ENCODE measurements around the gene RAB29. TPM values are rescaled to one million over a fixed set of nuclear protein-coding genes. Genes with fewer than 3 reads are reported as not detected.
"Not testable (repeated sequence)": the region's sequence is repeated elsewhere in the genome, so short reads cannot be mapped to it uniquely, and the experiment has no call there.

RAB29 gene
- polyA plus RNA-seq (ENCODE audit: insufficient read length in 3 of 3) = 10 to 100 TPM; 35.8 to 40.8 (median 37.0) TPM
- long read RNA-seq, donor 1, partial matches to known transcripts = 0 of 8 reads
- long read RNA-seq, donor 1, other reads (novel, unspliced or antisense) = 0 of 8 reads
- long read RNA-seq, donor 2, partial matches to known transcripts = 0 of 5 reads
- long read RNA-seq, donor 2, other reads (novel, unspliced or antisense) = 0 of 5 reads
- long read RNA-seq, donor 3, transcript RAB29-203 (5 exons, 1,157 nt) = major isoform, 10 of 22 reads
- long read RNA-seq, donor 3, partial matches to known transcripts = 7 of 22 reads
- long read RNA-seq, donor 3, other reads (novel, unspliced or antisense) = 0 of 22 reads
- long read RNA-seq, donor 4, partial matches to known transcripts = 17 of 24 reads
- long read RNA-seq, donor 4, other reads (novel, unspliced or antisense) = 0 of 24 reads
- long read RNA-seq, donor 5 = 0 reads
- long read RNA-seq, donor 6, transcript RAB29-203 (5 exons, 1,157 nt) = major isoform, 10 of 11 reads
- long read RNA-seq, donor 6, partial matches to known transcripts = 0 of 11 reads
- long read RNA-seq, donor 6, other reads (novel, unspliced or antisense) = 0 of 11 reads
- long read RNA-seq, donor 7, transcript RAB29-201 (6 exons, 1,723 nt) = major isoform, 7 of 16 reads
- long read RNA-seq, donor 7, partial matches to known transcripts = 6 of 16 reads
- long read RNA-seq, donor 7, other reads (novel, unspliced or antisense) = 0 of 16 reads
- long read RNA-seq, donor 8, transcript RAB29-203 (5 exons, 1,157 nt) = major isoform, 9 of 11 reads
- long read RNA-seq, donor 8, partial matches to known transcripts = 0 of 11 reads
- long read RNA-seq, donor 8, other reads (novel, unspliced or antisense) = 0 of 11 reads
- long read RNA-seq, donor 9, transcript RAB29-203 (5 exons, 1,157 nt) = major isoform, 5 of 15 reads
- long read RNA-seq, donor 9, partial matches to known transcripts = 8 of 15 reads
- long read RNA-seq, donor 9, other reads (novel, unspliced or antisense) = 0 of 15 reads
- long read RNA-seq, donor 10, transcript RAB29-203 (5 exons, 1,157 nt) = major isoform, 5 of 13 reads
- long read RNA-seq, donor 10, partial matches to known transcripts = 6 of 13 reads
- long read RNA-seq, donor 10, other reads (novel, unspliced or antisense) = 0 of 13 reads
- long read RNA-seq, donor 11, transcript RAB29-203 (5 exons, 1,157 nt) = major isoform, 6 of 18 reads
- long read RNA-seq, donor 11, partial matches to known transcripts = 10 of 18 reads
- long read RNA-seq, donor 11, other reads (novel, unspliced or antisense) = 0 of 18 reads
- long read RNA-seq, donor 12, partial matches to known transcripts = 0 of 2 reads
- long read RNA-seq, donor 12, other reads (novel, unspliced or antisense) = 0 of 2 reads
- long read RNA-seq, donor 13, transcript RAB29-203 (5 exons, 1,157 nt) = major isoform, 7 of 11 reads
- long read RNA-seq, donor 13, partial matches to known transcripts = 0 of 11 reads
- long read RNA-seq, donor 13, other reads (novel, unspliced or antisense) = 0 of 11 reads
- long read RNA-seq, donor 14, partial matches to known transcripts = 0 of 3 reads
- long read RNA-seq, donor 14, other reads (novel, unspliced or antisense) = 0 of 3 reads
- long read RNA-seq, donor 15, partial matches to known transcripts = 0 of 4 reads
- long read RNA-seq, donor 15, other reads (novel, unspliced or antisense) = 0 of 4 reads
- long read RNA-seq, donor 16, transcript RAB29-203 (5 exons, 1,157 nt) = major isoform, 23 of 51 reads
- long read RNA-seq, donor 16, partial matches to known transcripts = 21 of 51 reads
- long read RNA-seq, donor 16, other reads (novel, unspliced or antisense) = 0 of 51 reads

GRCh38 chr1:205775015-205775716, at the start of gene RAB29:
RAB29 (minus strand) TSS chr1:205775482; CDS start chr1:205774956, 526 bp downstream.
- peak; percentile 31 to 76 (median 62) for DNase-seq (ENCODE audit: extremely low read depth in 1 of 11, low read depth in 9 of 11, low spot score in 4 of 11)

- DNase-seq (ENCODE audit: extremely low read depth in 1 of 11, low read depth in 9 of 11, low spot score in 4 of 11) = no peak
Observed at GRCh38 chr1:205824180-205824579, 48.9 kb upstream of the RAB29 start.

GRCh38 chr1:205823260-205823659, 48.0 kb upstream of the RAB29 start:
- DNase-seq (ENCODE audit: extremely low read depth in 1 of 11, low read depth in 9 of 11, low spot score in 4 of 11) = not testable (repeated sequence)

- no peak for DNase-seq (ENCODE audit: extremely low read depth in 1 of 11, low read depth in 9 of 11, low spot score in 4 of 11)
Observed at GRCh38 chr1:205822397-205822796, 47.1 kb upstream of the RAB29 start.

- DNase-seq (ENCODE audit: extremely low read depth in 1 of 11, low read depth in 9 of 11, low spot score in 4 of 11) = no peak
Observed at GRCh38 chr1:205817988-205818387, 42.7 kb upstream of the RAB29 start.

- DNase-seq (ENCODE audit: extremely low read depth in 1 of 11, low read depth in 9 of 11, low spot score in 4 of 11) = no peak
Observed at GRCh38 chr1:205817364-205817763, 42.1 kb upstream of the RAB29 start.

- DNase-seq (ENCODE audit: extremely low read depth in 1 of 11, low read depth in 9 of 11, low spot score in 4 of 11) = peak in 2 of 11 donors; percentile 48 to 53
Observed at GRCh38 chr1:205813755-205814058, 38.4 kb upstream of the RAB29 start.

GRCh38 chr1:205812878-205813754, 37.8 kb upstream of the RAB29 start, which contains the start of gene SLC41A1:
SLC41A1 (minus strand) TSS chr1:205813198; CDS start chr1:205810441, 2,757 bp downstream.
- DNase-seq (ENCODE audit: extremely low read depth in 1 of 11, low read depth in 9 of 11, low spot score in 4 of 11) = peak; percentile 76 to 91 (median 85)

- no peak for DNase-seq (ENCODE audit: extremely low read depth in 1 of 11, low read depth in 9 of 11, low spot score in 4 of 11)
Observed at GRCh38 chr1:205812271-205812877, 37.1 kb upstream of the RAB29 start.

GRCh38 chr1:205811660-205812059, 36.4 kb upstream of the RAB29 start:
- no peak for DNase-seq (ENCODE audit: extremely low read depth in 1 of 11, low read depth in 9 of 11, low spot score in 4 of 11)

- DNase-seq (ENCODE audit: extremely low read depth in 1 of 11, low read depth in 9 of 11, low spot score in 4 of 11) = no peak
Observed at GRCh38 chr1:205810448-205811157, 35.3 kb upstream of the RAB29 start.

- DNase-seq (ENCODE audit: extremely low read depth in 1 of 11, low read depth in 9 of 11, low spot score in 4 of 11) = no peak
Observed at GRCh38 chr1:205809942-205810345, 34.7 kb upstream of the RAB29 start.

- no peak for DNase-seq (ENCODE audit: extremely low read depth in 1 of 11, low read depth in 9 of 11, low spot score in 4 of 11)
Observed at GRCh38 chr1:205809469-205809868, 34.2 kb upstream of the RAB29 start.

GRCh38 chr1:205805082-205805711, 29.9 kb upstream of the RAB29 start:
- no peak for DNase-seq (ENCODE audit: extremely low read depth in 1 of 11, low read depth in 9 of 11, low spot score in 4 of 11)

GRCh38 chr1:205804605-205805004, 29.3 kb upstream of the RAB29 start:
- DNase-seq (ENCODE audit: extremely low read depth in 1 of 11, low read depth in 9 of 11, low spot score in 4 of 11) = no peak
